Ishikawa (cell line): ENCODE results near the gene COL28A1.

Experiments used
- CEBPB ChIP-seq: IDR thresholded peaks from 2 replicates; pipeline ENCODE4 v1.6.1; 2012
- CREB1 ChIP-seq: IDR thresholded peaks from 2 replicates; pipeline ENCODE4 v1.6.1; 2012; ENCODE audit warnings: low read depth
- EGR1 ChIP-seq: IDR thresholded peaks from 2 replicates; pipeline ENCODE4 v1.6.1; 2012
- EP300 ChIP-seq: IDR thresholded peaks from 2 replicates; pipeline ENCODE4 v1.6.1; 2012; ENCODE audit warnings: borderline replicate concordance
- MAX ChIP-seq: IDR thresholded peaks from 2 replicates; pipeline ENCODE4 v1.6.1; 2012
- NFIC ChIP-seq: IDR thresholded peaks from 2 replicates; pipeline ENCODE4 v1.6.1; 2012
- RAD21 ChIP-seq: IDR thresholded peaks from 2 replicates; pipeline ENCODE4 v1.6.1; 2012; ENCODE audit warnings: low read depth
- REST ChIP-seq: IDR thresholded peaks from 2 replicates; pipeline ENCODE4 v1.6.1; 2012; ENCODE audit warnings: low read depth, mild to moderate bottlenecking
- TAF1 ChIP-seq: IDR thresholded peaks from 2 replicates; pipeline ENCODE4 v1.6.1; 2012; ENCODE audit warnings: low read depth, mild to moderate bottlenecking
- TCF12 ChIP-seq: IDR thresholded peaks from 2 replicates; pipeline ENCODE4 v1.6.1; 2012; ENCODE audit warnings: low read depth
- ZBTB7A ChIP-seq: IDR thresholded peaks from 2 replicates; pipeline ENCODE4 v1.6.1; 2012; ENCODE audit warnings: low read depth
- TF ChIP-seq, protein P1 (sequence below): IDR thresholded peaks from 2 replicates; pipeline ENCODE4 v1.6.1; 2012

DNA sequence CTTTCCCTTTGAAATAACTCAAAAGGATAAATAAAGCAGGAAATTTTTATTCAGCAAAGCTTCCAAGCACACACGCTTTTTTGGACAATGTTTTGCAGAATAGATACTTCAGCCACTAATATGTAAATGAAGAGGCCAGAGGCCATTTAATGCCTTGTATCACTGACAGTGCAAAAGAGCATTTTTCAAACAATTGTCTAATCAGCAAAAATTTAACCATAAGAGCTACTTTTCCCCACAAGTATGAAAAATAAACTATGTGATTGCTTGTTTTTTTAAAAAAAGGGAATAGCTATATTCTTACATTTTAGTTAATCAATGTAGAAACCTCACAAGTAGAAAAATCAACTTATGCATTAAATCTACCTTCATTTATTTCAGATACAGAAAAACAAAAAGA lies 99.7 kb downstream of the COL28A1 start:
- TF ChIP-seq EP300 = no peak
- no peak for TF ChIP-seq EGR1
- no peak for TF ChIP-seq NFIC
- no peak for TF ChIP-seq MAX
- no peak for TF ChIP-seq CREB1
- no peak for TF ChIP-seq RAD21
- no peak for TF ChIP-seq TAF1
- no peak for TF ChIP-seq ZBTB7A
- no peak for TF ChIP-seq TCF12
- TF ChIP-seq CEBPB = no peak
- no peak for TF ChIP-seq REST
- TF ChIP-seq, protein P1, sequence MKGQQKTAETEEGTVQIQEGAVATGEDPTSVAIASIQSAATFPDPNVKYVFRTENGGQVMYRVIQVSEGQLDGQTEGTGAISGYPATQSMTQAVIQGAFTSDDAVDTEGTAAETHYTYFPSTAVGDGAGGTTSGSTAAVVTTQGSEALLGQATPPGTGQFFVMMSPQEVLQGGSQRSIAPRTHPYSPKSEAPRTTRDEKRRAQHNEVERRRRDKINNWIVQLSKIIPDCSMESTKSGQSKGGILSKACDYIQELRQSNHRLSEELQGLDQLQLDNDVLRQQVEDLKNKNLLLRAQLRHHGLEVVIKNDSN = no peak
